Cardiac ventricle fibroblast (primary cell): ENCODE data around the gene LCE2D. TPM values are rescaled to one million over a fixed set of nuclear protein-coding genes. Genes with fewer than 3 reads are reported as not detected.

Experiments used
- total RNA-seq: library from RNA; depleted of rRNA; stranded (reverse); fragments of >200 nt; gene quantifications from 2 replicates; pipeline ENCODE4 v1.2.3, GENCODE V29; 2015

Gene LCE2D, protein sequence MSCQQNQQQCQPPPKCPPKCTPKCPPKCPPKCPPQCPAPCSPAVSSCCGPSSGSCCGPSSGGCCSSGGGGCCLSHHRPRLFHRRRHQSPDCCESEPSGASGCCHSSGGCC
- total RNA-seq, result not detected in 2 replicates

DNA sequence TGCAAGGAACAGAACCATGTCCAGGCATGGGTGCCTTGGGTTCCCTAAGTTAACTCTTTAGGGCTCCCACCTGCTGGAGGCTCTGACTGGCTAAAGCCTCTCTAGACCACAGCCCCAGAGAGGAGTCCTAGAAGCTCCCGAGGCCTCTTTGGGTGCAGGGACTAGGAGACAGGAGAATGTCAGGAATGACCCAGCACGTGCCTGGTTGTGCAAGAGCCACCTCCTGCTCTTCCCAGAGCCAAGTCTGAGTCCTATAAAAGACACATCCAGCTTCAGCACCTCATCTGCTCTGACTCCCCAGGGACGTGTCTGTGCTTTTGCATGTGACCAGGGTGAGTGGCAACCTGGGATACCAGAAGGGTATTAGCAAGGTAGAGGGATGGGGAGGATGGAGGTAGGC, at the start of gene LCE2D:
TSS of gene LCE2D (plus strand) at position 283 of the 400 bp plus-strand sequence. CDS start 726 bp downstream, outside the sequence.

DNA sequence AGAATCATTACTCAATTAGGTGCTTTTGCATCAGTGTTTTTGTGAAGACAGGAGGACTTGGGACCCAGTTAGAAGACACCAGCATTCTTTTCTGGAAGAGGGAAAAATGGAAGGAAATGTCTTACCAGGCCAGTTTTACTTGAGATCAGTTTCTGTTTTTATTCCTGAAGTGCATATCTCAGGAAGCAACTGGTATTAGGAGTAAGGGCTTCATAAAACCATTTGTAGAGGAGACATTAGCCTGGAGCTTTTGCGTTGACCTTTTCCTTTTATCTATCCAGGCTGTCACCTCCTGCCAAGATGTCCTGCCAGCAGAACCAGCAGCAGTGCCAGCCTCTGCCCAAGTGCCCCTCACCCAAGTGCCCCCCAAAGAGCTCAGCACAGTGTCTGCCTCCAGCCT, 49.7 kb upstream of the LCE2D start, which contains the start of gene LCE3B:
TSS of gene LCE3B (plus strand) at position 301 of the 400 bp plus-strand sequence. CDS start at position 301, 0 bp downstream.

DNA sequence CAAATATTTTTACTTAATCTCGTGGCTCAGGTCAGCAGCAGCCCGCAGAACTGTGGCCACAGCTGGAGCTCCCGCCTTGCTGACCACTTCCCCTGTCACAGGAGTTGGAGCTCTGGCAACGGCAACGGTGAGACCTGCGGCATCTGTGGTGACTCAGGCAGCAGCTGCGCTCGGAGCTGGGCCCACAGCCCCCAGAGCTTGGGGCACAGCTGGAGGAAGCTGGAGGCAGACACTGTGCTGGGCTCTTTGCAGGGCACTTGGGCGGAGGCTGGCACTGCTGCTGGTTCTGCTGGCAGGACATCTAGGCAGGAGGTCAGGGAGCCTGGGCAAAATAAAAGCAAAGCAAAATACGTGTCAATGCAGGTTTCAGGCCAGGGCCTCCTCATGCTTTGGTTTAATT, 40.4 kb upstream of the LCE2D start, which contains the start of gene LCE3A:
TSS of gene LCE3A (minus strand) at position 301 of the 400 bp plus-strand sequence. CDS start at position 301, 0 bp downstream.

DNA sequence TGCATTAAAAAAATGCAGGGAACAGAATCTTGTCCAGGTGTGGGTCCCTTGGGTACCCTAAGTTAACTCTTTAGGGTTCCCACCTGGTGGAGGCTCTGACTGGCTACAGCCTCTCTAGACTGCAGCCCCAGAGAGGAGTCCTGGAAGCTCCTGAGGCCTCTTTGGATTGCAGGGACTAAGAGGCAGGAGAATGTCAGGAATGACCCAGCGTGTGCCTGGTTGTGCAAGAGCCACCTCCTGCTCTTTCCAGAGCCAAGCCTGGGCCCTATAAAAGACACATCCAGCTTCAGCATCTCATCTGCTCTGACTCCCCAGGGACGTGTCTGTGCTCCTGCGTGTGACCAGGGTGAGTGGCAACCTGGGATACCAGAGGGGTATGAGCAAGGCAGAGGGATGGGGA, 11.8 kb downstream of the LCE2D start, which contains the start of gene LCE2C:
TSS of gene LCE2C (plus strand) at position 297 of the 400 bp plus-strand sequence. CDS start 737 bp downstream, outside the sequence.

DNA sequence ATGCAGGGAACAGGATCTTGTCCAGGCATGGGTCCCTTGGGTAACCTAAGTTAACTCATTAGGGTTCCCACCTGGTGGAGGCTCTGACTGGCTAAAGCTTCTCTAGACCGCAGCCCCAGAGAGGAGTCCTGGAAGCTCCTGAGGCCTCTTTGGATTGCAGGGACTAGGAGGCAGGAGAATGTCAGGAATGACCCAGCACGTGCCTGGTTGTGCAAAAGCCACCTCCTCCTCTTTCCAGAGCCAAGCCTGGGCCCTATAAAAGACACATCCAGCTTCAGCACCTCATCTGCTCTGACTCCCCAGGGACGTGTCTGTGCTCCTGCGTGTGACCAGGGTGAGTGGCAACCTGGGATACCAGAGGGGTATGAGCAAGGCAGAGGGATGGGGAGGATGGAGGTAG, 22.6 kb downstream of the LCE2D start, which contains the start of gene LCE2B:
TSS of gene LCE2B (plus strand) at position 301 of the 400 bp plus-strand sequence. CDS start 721 bp downstream, outside the sequence.

DNA sequence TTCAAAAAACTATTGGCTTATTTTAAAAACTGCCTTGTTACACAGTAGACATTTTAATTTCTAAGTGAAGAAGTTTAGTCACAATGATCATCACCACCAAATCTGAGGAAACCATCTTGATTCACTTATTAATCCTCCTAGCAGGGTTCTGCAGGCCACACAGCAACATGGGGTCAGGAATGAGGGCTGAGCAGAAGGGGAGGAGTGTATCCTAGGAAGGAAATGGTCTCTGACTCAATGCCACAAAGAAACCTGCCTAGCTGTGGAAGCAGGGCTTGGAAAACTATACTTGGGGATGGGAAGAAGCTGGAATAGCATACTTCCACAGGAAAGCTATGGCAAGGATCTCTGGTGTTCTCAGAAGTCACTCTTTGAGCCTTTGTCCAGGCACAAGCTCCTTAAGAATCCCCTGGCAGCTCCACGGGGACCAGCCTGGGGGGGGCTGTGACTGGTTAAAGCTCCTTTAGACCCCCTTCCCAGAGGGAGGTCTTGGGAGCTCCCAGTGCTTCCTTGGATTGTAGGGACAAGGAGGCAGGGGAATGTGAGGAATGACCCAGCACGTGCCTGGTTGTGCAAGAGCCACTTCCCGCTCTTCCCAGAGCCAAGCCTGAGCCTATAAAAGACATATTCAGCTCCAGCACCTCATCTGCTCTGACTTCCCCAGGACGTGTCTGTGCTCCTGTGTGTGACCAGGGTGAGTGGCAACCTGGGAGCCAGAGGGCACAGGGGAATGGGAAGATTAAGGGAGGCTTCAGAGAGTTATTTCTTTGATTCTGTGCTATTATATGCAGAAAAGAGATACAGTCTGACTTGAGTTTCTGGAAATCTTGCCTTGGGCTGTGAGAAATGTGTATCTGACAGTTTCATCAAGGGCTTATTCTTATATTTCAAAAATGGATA, 34.8 kb downstream of the LCE2D start, which contains the start of gene LCE2A:
TSS of gene LCE2A (plus strand) at position 645 of the 900 bp plus-strand sequence. CDS start 557 bp downstream, outside the sequence.

DNA sequence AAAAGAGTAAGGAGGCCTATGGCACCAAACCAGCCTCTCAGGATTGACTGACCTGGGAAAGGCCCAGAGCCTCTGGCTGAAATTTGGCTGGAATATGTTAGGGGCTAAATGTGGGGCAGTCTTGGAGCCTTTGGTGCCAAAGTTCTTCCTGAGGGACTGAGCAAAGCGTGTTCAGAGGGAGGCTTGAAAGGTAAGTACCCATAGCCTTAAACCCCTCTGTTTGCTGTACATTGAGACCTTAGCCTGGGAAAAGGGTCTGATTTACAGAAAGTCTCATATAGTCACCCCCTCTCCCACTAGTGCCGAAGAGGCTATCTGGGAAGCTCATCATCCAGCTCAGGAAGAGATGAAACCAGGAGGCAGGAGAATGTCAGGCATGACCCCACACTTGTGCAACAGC, 44.7 kb downstream of the LCE2D start, which contains the start of gene LCE4A:
TSS of gene LCE4A (plus strand) at position 301 of the 400 bp plus-strand sequence. CDS start 916 bp downstream, outside the sequence.

Other genes with a start within 250 kb of the LCE2D start
- gene CRNN, start 249.1 kb upstream of the LCE2D start, total RNA-seq, result not detected in 2 replicates
- not detected in 2 replicates for gene LCE5A, start 152.6 kb upstream of the LCE2D start, total RNA-seq
- not detected in 2 replicates for gene CRCT1, start 148.9 kb upstream of the LCE2D start, total RNA-seq
- not detected in 2 replicates for gene LCE3E, start 96.6 kb upstream of the LCE2D start, total RNA-seq
- gene LCE3D, start 82.9 kb upstream of the LCE2D start, total RNA-seq, result not detected in 2 replicates
- gene LCE3C, start 63.1 kb upstream of the LCE2D start, total RNA-seq, result not detected in 2 replicates
- gene LCE3B, start 49.6 kb upstream of the LCE2D start, total RNA-seq, result not detected in 2 replicates
- not detected in 2 replicates for gene LCE3A, start 40.3 kb upstream of the LCE2D start, total RNA-seq
- gene LCE2C, start 11.9 kb downstream of the LCE2D start, total RNA-seq, result not detected in 2 replicates
- gene LCE2B, start 22.7 kb downstream of the LCE2D start, total RNA-seq, result not detected in 2 replicates
- gene LCE2A, start 35.0 kb downstream of the LCE2D start, total RNA-seq, result not detected in 2 replicates
- gene LCE4A, start 44.8 kb downstream of the LCE2D start, total RNA-seq, result not detected in 2 replicates
- not detected in 2 replicates for gene KPRP, start 94.6 kb downstream of the LCE2D start, total RNA-seq
- not detected in 2 replicates for gene LCE1F, start 111.8 kb downstream of the LCE2D start, total RNA-seq
- gene LCE1E, start 122.9 kb downstream of the LCE2D start, total RNA-seq, result not detected in 2 replicates
- not detected in 2 replicates for gene LCE1D, start 133.3 kb downstream of the LCE2D start, total RNA-seq
- not detected in 2 replicates for gene LCE1C, start 143.3 kb downstream of the LCE2D start, total RNA-seq
- gene LCE1B, start 148.6 kb downstream of the LCE2D start, total RNA-seq, result not detected in 2 replicates
- not detected in 2 replicates for gene LCE1A, start 164.1 kb downstream of the LCE2D start, total RNA-seq
- not detected in 2 replicates for gene LCE6A, start 179.5 kb downstream of the LCE2D start, total RNA-seq
- gene LCE7A, start 196.6 kb downstream of the LCE2D start, total RNA-seq, result not detected in 2 replicates
- not detected in 2 replicates for gene SMCP, start 214.9 kb downstream of the LCE2D start, total RNA-seq
- gene IVL, start 245.2 kb downstream of the LCE2D start, total RNA-seq, result not detected in 2 replicates